Rectal smooth muscle tissue (tissue), 1 donor: ENCODE results near the gene ZNF81.
"Not testable (repeated sequence)": the region's sequence is repeated elsewhere in the genome, so short reads cannot be mapped to it uniquely, and the experiment has no call there.

Experiments used
- H3K27ac ChIP-seq: one replicate; pipeline ENCODE4 v1.7.0; 2013; ENCODE audit warnings: low read depth, low read length, inconsistent platforms
- H3K27me3 ChIP-seq: one replicate; pipeline ENCODE4 v1.7.0; 2013; ENCODE audit warnings: low read length; ENCODE audit not compliant: control insufficient read depth, insufficient read depth
- H3K36me3 ChIP-seq: one replicate; pipeline ENCODE4 v1.7.0; 2013; ENCODE audit warnings: low read length; ENCODE audit not compliant: control insufficient read depth, insufficient read depth
- H3K4me1 ChIP-seq: one replicate; pipeline ENCODE4 v1.7.0; 2013; ENCODE audit warnings: low read length; ENCODE audit not compliant: control insufficient read depth, insufficient read depth
- H3K4me3 ChIP-seq: one replicate; pipeline ENCODE4 v1.7.0; 2013; ENCODE audit warnings: low read length
- H3K9ac ChIP-seq: one replicate; pipeline ENCODE4 v1.7.0; 2013; ENCODE audit warnings: low read length

ZNF81 gene

DNA sequence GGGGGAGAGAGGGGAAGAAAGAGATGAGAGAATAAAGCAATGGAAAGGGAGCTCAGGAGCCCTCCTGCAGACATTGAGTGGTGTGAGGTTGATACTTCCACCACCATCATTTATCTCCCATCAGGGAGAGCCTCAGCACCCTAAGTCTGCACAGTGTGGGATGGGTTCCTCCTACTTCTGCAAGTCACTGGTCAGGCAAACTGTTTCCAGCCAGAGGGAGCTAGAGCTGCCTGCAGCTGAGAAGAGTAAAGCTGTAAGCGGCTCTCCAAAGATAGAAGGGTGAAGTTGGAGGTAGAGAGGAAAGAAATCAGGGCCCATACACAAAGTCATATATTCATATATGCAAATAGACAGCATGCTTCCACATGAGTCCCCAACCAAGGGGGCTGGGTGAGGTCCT, 21.9 kb upstream of the ZNF81 start:
- no peaks in the 10 kb centered on the region for H3K27me3 ChIP-seq
- H3K36me3 ChIP-seq, result no peaks in the 10 kb centered on the region
- H3K4me1 ChIP-seq, result no peaks in the 10 kb centered on the region
- H3K4me3 ChIP-seq, result no peak overlapping the region
- no peak overlapping the region for H3K27ac ChIP-seq
- no peak overlapping the region for H3K9ac ChIP-seq

DNA sequence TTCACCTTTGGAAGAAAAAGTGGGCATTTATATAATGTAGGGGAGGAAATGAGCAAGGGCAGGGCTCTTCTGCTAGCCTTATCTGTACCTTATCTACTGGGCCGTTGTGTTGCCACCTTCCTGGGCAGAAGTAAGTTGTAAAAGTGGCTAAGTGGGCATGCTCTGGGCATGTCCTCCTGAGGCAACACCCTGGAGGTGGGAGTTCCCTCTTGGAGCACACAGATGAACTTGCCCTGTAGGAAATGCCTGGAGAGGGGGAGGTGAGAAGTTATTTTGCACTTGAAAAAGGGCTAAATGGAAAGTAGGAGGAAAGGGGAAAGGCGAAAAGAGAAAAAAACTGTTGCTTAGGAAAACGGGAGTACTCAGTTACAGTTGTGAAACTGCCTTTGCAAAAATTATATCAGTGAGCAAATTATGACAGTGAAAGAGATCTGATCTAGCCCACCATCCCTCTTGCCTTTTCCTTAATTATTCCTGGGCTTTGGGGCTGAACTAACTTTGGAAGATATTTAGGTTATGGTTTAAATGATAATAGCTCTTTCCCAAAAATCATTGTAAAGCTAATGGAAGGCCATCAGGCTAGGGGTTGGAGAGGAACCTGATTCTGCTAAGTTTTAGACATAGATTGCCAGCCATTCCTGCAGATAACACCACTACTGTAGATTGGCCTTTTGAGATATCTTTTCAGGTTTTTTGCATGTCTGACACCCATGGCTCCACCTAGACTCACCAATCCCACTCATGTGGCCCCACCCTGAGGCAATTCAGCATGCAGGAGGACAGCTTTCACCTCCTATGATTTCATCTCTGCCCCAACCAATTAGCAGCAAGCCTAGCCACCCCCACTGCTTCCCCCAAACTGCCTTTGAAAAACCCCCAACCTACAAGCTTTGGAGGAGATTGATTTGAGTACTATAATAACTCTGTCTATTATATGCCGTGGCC, 20.5 kb upstream of the ZNF81 start:
- Histone ChIP-seq H3K36me3 (no peaks in the 10 kb centered on the region), H3K27me3 (no peaks in the 10 kb centered on the region), H3K4me3 (no peak overlapping the region), H3K9ac (no peak overlapping the region), H3K4me1 (no peaks in the 10 kb centered on the region), H3K27ac (no peak overlapping the region)

- Histone ChIP-seq H3K4me3 (no peak overlapping the region), H3K27me3 (no peaks in the 10 kb centered on the region)
Measured at GRCh38 chrX:47817421-47817820, 19.3 kb upstream of the ZNF81 start.

DNA sequence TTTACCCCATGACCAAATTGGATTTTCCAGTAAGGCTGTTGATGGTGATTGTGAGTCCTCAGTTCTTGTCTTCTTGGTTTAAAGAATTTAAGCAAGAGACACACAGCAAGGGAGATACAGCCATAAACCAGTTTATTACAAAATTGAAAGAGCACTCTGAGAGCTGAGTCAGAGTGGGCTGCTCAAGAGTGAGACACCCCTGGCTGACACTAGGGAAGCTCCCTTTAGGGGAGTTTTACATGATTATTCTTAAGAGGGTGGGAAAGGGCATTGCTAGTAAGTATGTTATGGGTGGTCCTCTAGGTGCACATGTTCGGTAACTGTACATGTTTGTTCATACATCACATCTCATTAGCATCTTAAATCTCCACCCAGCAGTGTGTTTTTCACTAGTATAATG, 18.8 kb upstream of the ZNF81 start:
- no peaks in the 10 kb centered on the region for H3K4me1 ChIP-seq
- H3K27ac ChIP-seq, result no peak overlapping the region
- no peak overlapping the region for H3K4me3 ChIP-seq
- H3K27me3 ChIP-seq, result no peaks in the 10 kb centered on the region
- no peaks in the 10 kb centered on the region for H3K36me3 ChIP-seq
- no peak overlapping the region for H3K9ac ChIP-seq

More at GRCh38 chrX:47817421-47817820, 19.3 kb upstream of the ZNF81 start:
- Histone ChIP-seq H3K4me1 (no peaks in the 10 kb centered on the region), H3K27ac (no peak overlapping the region), H3K36me3 (no peaks in the 10 kb centered on the region), H3K9ac (no peak overlapping the region)

DNA sequence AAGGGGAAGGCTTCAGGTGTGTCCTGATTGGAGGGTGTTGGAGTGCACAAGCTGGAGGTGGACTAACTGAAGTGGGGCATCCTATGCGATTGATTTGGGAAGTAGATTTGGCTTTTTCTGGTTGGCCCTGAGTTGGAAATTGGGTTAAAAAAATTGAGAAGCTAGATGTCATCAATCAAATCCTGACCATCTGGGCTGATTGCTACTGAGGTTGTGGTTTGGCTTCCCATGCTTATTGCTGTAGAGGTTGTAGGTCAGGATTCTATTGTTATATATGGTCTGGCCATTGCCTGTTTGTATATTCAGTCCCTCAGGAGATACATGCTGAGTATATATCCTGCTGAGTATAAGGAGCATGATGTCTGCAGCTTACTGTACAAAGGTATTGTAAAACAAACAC, 7.7 kb upstream of the ZNF81 start:
- Histone ChIP-seq H3K4me3 (no peak overlapping the region), H3K27me3 (no peaks in the 10 kb centered on the region), H3K9ac (no peak overlapping the region), H3K36me3 (no peaks in the 10 kb centered on the region), H3K27ac (no peak overlapping the region), H3K4me1 (no peaks in the 10 kb centered on the region)

- Histone ChIP-seq H3K9ac (no peak overlapping the region), H3K4me1 (no peaks in the 10 kb centered on the region), H3K36me3 (no peaks in the 10 kb centered on the region), H3K27me3 (no peaks in the 10 kb centered on the region), H3K4me3 (no peak overlapping the region), H3K27ac (no peak overlapping the region)
Measured at GRCh38 chrX:47831788-47832187, 4.9 kb upstream of the ZNF81 start.

DNA sequence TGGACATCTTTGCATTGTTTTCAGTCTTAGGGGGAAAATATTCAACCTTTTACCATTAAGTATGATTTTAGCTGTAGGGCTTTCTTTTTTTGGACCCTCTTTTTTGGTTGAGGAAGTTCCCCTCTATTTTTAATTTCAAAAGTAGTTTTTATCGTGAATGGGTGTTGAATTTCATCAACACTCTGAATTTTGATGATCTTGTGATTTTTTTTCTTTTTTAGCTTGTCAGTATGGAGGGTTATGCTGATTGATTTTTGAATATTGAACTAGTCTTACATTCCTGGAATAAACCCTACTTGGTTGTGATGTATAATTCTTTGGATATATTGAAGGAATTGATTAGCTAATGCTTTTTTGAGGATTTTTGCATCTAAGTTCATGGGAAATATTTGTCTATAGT, 1.7 kb downstream of the ZNF81 start:
- Histone ChIP-seq H3K4me3 (no peak overlapping the region), H3K9ac (no peak overlapping the region), H3K4me1 (no peaks in the 10 kb centered on the region), H3K36me3 (no peaks in the 10 kb centered on the region), H3K27ac (no peak overlapping the region), H3K27me3 (no peaks in the 10 kb centered on the region)

DNA sequence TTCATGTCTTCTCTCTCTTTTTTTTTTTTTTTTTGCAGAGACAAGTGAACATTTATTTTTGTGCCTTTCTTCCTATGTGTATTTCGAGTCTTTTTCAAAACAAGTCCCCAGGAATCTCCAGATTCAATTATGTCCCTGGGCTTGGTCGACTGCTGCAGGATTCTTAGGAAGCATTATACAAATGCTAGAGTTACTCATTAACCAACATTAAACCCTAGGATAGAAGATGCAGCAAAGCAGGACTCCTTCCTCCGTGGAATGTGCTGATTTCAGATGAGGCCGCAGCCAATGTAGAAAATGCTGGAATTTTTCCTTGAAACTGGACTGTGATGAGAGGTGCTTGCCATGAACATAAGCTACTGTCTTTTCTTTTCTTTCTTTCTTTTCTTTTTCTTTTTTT, 3.4 kb downstream of the ZNF81 start:
- Histone ChIP-seq H3K27me3 (no peaks in the 10 kb centered on the region), H3K27ac (no peak overlapping the region), H3K36me3 (no peaks in the 10 kb centered on the region), H3K4me3 (no peak overlapping the region), H3K4me1 (no peaks in the 10 kb centered on the region), H3K9ac (no peak overlapping the region)

- Histone ChIP-seq H3K27me3 (no peaks in the 10 kb centered on the region), H3K4me3 (no peak overlapping the region), H3K36me3 (no peaks in the 10 kb centered on the region), H3K4me1 (no peaks in the 10 kb centered on the region), H3K9ac (no peak overlapping the region), H3K27ac (no peak overlapping the region)
Measured at GRCh38 chrX:47843363-47843762, 6.7 kb downstream of the ZNF81 start.

- Histone ChIP-seq H3K4me3 (no peak overlapping the region), H3K9ac (no peak overlapping the region), H3K27ac (no peak overlapping the region), H3K27me3 (no peaks in the 10 kb centered on the region), H3K36me3 (no peaks in the 10 kb centered on the region), H3K4me1 (no peaks in the 10 kb centered on the region)
Measured at GRCh38 chrX:47844117-47844516, 7.4 kb downstream of the ZNF81 start.

DNA sequence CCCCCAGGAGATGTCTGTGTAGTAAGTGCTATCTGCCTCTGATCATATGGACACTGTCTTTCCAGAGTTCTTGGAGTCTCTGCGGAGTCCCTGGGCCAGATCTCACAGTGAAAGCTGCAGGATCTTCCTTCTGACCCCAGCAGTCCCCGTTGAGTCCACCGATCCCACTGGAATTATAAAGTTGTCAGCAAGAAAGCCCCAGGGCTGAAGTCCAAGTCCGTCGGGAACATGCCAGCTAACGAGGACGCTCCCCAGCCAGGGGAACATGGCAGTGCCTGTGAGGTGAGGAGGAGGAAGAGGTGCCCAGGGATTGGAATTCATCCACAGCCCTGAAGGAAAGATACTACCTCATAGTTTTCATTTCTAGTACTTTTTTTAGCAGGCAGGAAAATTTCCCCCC, 9.3 kb downstream of the ZNF81 start:
- Histone ChIP-seq H3K27ac (no peak overlapping the region), H3K4me3 (no peak overlapping the region), H3K4me1 (no peaks in the 10 kb centered on the region), H3K27me3 (no peaks in the 10 kb centered on the region), H3K9ac (no peak overlapping the region), H3K36me3 (no peaks in the 10 kb centered on the region)

DNA sequence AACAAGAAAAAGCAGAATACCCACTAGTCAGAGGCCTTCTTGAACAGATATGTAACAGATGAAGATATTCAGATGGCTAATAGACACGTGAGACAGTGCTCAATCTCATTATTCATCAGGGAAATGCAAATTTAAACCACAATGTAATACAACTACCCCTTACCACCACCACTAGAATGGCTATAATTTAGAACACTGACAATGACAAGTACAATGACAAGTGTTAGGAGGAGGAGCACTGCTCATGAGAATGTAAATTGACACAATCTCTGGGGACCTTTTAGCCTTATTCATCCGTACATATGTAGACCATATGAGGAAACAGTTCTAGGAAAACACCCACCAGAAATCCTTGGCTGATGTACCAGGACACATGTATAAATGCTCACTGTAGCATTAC, 13.1 kb downstream of the ZNF81 start:
- no peak overlapping the region for H3K9ac ChIP-seq
- no peak overlapping the region for H3K27ac ChIP-seq
- H3K27me3 ChIP-seq, result no peaks in the 10 kb centered on the region
- no peak overlapping the region for H3K4me3 ChIP-seq
- H3K36me3 ChIP-seq, result no peaks in the 10 kb centered on the region
- no peaks in the 10 kb centered on the region for H3K4me1 ChIP-seq

DNA sequence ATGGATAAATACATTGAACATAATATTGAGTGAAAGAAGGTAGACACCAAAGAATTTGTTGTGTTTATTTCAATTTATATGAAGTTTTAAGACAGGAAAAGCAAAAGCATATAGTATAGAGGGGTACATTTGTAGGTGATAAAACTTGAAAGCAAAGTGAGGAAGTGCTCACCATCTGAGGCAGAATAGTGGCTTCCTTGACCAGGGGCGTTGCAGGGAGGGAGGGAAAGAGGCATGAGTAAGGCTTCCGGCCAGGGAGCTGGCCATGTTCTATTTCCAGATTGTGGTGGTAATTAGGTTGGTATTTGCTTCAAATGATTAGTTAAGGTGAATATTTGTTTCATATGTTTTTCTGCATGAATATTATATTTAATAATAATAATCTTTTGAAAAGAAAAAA, 13.7 kb downstream of the ZNF81 start:
- not testable (repeated sequence) for H3K9ac ChIP-seq, H3K4me1 ChIP-seq, H3K4me3 ChIP-seq, H3K27ac ChIP-seq, H3K36me3 ChIP-seq, H3K27me3 ChIP-seq
